Activated naive CD4-positive, alpha-beta T cell treated with anti-CD3 and anti-CD28 coated beads, Interleukin-2, amount 50 U/mL, for 24 hours (primary cell): ENCODE results near the gene TGFBR3.
"Not testable (repeated sequence)": the region's sequence is repeated elsewhere in the genome, so short reads cannot be mapped to it uniquely, and the experiment has no call there.

Experiments
- H3K27ac Mint-ChIP-seq: one replicate; pipeline ENCODE4 v1.8.0; 2021; ENCODE audit warnings: mild to moderate bottlenecking, mixed read lengths
- H3K27me3 Mint-ChIP-seq: one replicate; pipeline ENCODE4 v1.8.0; 2021; ENCODE audit warnings: mixed read lengths
- H3K36me3 Mint-ChIP-seq: one replicate; pipeline ENCODE4 v1.8.0; 2021; ENCODE audit warnings: mixed read lengths
- H3K4me1 Mint-ChIP-seq: one replicate; pipeline ENCODE4 v1.8.0; 2021; ENCODE audit warnings: mixed read lengths
- H3K4me3 Mint-ChIP-seq: one replicate; pipeline ENCODE4 v1.8.0; 2021; ENCODE audit warnings: mild to moderate bottlenecking, mixed read lengths
- H3K9me3 Mint-ChIP-seq: one replicate; pipeline ENCODE4 v1.8.0; 2021; ENCODE audit warnings: mixed read lengths

TGFBR3 gene

DNA sequence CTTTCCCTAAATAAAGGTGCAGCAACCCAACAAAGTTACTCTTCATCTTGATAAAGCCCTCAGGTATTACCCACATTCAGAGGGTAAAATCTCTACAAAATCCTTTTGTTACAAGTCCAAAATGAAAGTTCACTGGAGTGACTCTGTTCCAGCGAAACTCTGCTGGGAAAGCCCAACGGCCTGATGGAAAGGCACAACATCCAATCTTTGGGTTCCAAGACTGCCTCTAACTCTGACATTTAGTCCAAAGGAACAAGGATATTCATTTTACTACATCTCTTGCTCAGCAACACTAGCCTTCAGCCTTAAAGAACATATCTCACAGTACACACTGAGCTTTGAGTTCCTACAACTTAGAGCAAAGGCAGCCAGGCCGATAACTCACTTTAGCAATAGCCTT, 42.1 kb downstream of the TGFBR3 start:
- H3K4me3 Mint-ChIP-seq: no peak overlapping the region
- peaks cover 32% of the 10 kb centered on the region for H3K4me1 Mint-ChIP-seq
- no peaks in the 10 kb centered on the region for H3K27me3 Mint-ChIP-seq
- H3K9me3 Mint-ChIP-seq: no peaks in the 10 kb centered on the region
- peaks cover 7% of the 10 kb centered on the region for H3K36me3 Mint-ChIP-seq
- no peak overlapping the region for H3K27ac Mint-ChIP-seq

DNA sequence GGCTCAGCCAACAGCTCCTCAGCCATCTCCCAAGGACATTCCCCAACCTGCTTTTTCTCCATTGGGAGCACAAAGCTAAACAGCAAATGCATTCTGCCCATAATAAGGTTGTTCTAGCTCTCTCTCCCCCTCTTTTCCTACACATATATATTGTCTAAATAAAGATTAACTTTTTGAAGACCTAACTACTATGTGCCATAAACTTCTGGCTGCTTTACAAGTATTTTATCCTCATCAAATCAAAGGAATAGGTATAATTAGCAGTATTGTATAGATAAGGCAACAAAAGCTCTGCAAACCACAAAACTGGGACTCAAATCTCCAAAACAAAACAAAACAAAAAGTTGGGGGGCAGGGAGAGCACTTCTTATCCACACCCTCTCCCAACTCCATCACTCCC, 43.4 kb downstream of the TGFBR3 start:
- Mint-ChIP-seq H3K36me3 (peaks cover 7% of the 10 kb centered on the region), H3K4me1 (peaks cover 32% of the 10 kb centered on the region), H3K27ac (no peak overlapping the region), H3K27me3 (no peaks in the 10 kb centered on the region), H3K4me3 (no peak overlapping the region), H3K9me3 (no peaks in the 10 kb centered on the region)

DNA sequence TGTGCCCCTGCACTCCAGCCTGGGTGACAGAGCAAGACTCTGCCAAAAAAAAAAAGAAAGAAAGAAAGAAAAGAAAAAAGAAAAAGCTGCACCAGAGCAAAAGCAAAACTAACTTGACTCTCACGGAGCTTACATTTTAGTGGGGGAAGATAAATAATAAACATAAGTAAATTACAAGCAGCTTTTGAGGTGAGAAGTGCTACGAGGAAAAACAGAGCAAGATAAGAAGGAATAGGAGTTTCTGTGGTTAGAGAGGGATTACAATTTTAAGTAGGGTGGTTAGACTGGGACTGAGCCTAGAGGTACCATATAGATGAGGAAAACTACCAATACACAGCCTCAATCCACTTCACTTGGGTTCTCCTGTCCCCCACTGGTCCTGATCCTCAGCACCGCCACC, 43.9 kb downstream of the TGFBR3 start:
- no peak overlapping the region for H3K4me3 Mint-ChIP-seq
- peaks cover 7% of the 10 kb centered on the region for H3K36me3 Mint-ChIP-seq
- no peak overlapping the region for H3K27ac Mint-ChIP-seq
- H3K9me3 Mint-ChIP-seq: no peaks in the 10 kb centered on the region
- H3K4me1 Mint-ChIP-seq: peaks cover 32% of the 10 kb centered on the region
- H3K27me3 Mint-ChIP-seq: no peaks in the 10 kb centered on the region

DNA sequence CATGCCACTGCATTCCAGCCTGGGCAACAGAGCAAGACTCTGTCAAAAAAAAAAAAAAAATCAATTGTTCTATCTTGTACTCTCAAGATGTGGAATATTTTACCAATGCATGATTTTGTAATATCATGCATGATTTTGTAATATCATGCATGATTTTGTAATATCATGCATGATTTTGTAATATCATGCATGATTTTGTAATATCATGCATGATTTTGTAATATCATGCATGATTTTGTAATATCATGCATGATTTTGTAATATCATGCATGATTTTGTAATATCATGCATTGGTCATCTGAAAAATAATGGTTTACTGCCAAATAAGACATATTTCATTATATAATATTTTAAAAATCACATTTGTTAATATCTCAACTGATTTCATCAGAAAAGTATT, 45.7 kb downstream of the TGFBR3 start:
- H3K9me3 Mint-ChIP-seq, H3K4me3 Mint-ChIP-seq, H3K27ac Mint-ChIP-seq, H3K27me3 Mint-ChIP-seq, H3K36me3 Mint-ChIP-seq: not testable (repeated sequence)
- H3K4me1 Mint-ChIP-seq: peaks cover 28% of the 10 kb centered on the region

DNA sequence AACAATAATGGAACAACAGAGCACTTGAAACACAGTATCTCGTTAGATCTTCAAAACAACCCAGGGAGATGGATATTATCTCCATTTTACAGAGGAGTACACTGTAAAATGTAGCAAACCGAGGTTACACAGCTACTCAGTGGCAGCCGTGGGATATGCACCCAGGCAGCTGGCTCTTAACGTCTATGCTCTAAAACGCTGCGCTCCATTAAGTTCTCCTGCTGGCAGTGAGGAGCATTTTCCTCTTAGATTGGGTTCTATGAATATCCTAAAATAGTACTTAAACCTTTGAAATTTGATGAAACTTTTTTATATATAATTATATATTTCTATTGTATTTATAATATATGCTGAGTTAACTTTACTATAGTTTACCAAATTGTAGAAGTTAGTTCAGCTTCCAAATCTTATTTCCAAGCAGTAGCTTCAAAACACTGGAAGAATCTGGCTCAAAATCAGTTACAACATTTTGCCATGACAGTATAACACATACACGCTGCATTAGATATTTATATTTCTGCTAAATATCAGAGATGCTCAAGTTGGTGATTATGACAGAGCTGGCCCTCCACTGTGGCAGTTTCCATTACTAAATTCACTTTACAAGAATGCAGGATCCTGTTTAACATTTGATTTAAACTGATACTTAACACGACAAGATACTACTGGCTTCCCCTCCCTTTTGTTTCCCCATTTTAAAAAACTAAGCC, 49.5 kb downstream of the TGFBR3 start:
- Mint-ChIP-seq H3K27me3 (no peaks in the 10 kb centered on the region), H3K36me3 (peaks cover 1% of the 10 kb centered on the region), H3K4me3 (no peak overlapping the region), H3K9me3 (no peaks in the 10 kb centered on the region), H3K4me1 (peaks cover 11% of the 10 kb centered on the region), H3K27ac (no peak overlapping the region)

DNA sequence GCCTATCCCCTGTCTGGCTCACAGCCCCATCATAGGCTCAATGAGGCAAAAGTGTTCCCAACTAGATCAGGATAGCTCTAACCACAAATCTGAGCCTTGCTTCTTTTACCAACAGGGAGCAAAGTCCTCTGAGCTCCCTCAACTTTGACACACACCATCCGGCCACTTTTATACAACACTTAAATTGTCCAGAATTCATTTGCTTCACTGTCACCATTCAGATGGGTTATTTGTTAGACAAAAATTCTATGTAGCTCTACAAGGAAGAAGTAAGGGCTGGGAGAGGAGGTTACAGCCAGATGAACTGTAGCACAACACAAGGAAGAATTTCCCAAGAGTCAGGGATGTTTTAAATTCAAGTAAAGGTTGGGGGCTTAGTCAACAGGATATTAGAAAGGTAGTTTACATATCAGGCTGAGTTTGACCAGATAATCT, 50.8 kb downstream of the TGFBR3 start:
- Mint-ChIP-seq H3K36me3 (peaks cover 1% of the 10 kb centered on the region), H3K27me3 (no peaks in the 10 kb centered on the region), H3K4me3 (no peak overlapping the region), H3K9me3 (no peaks in the 10 kb centered on the region), H3K4me1 (peaks cover 25% of the 10 kb centered on the region), H3K27ac (no peak overlapping the region)

DNA sequence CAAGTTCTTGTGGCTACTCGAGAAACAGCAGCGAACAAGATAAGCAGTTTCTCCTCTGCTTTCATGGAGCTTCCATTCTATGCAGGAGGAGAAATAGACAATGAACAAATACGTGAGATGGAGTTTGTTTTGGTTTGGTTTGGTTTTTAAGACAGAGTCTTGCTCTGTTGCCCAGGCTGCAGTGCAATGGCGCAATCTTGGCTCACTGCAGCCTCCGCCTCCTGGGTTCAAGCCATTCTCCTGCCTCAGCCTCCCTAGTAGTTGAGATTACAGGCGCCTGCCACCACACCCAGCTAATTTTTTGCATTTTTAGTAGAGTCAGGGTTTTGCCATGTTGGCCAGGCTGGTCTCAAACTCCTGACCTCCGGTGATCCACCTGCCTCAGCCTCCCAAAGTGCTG, 51.4 kb downstream of the TGFBR3 start:
- H3K27me3 Mint-ChIP-seq, H3K36me3 Mint-ChIP-seq, H3K4me3 Mint-ChIP-seq, H3K27ac Mint-ChIP-seq, H3K9me3 Mint-ChIP-seq: not testable (repeated sequence)
- peaks cover 27% of the 10 kb centered on the region for H3K4me1 Mint-ChIP-seq

DNA sequence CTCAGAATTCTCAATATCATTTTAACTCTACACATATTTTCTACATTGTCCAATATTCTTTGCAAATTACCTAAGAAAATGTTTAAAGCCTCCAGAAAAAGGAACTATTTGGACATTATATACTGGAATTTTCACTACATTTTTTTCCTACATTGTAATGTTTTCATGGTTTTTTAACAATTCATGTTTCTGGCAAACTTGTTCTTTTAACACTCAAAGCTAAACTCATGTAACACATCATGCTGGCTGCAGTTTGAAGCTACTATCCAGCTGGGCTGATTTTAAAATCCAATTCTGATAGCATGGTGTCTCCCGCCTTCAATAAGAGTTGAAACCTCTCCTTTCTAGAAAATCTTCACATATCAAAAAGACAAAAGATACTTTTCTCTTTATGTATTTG, 52.0 kb downstream of the TGFBR3 start:
- H3K27ac Mint-ChIP-seq: no peak overlapping the region
- no peaks in the 10 kb centered on the region for H3K36me3 Mint-ChIP-seq
- H3K4me3 Mint-ChIP-seq: no peak overlapping the region
- H3K27me3 Mint-ChIP-seq: no peaks in the 10 kb centered on the region
- H3K4me1 Mint-ChIP-seq: peaks cover 21% of the 10 kb centered on the region
- H3K9me3 Mint-ChIP-seq: no peaks in the 10 kb centered on the region

DNA sequence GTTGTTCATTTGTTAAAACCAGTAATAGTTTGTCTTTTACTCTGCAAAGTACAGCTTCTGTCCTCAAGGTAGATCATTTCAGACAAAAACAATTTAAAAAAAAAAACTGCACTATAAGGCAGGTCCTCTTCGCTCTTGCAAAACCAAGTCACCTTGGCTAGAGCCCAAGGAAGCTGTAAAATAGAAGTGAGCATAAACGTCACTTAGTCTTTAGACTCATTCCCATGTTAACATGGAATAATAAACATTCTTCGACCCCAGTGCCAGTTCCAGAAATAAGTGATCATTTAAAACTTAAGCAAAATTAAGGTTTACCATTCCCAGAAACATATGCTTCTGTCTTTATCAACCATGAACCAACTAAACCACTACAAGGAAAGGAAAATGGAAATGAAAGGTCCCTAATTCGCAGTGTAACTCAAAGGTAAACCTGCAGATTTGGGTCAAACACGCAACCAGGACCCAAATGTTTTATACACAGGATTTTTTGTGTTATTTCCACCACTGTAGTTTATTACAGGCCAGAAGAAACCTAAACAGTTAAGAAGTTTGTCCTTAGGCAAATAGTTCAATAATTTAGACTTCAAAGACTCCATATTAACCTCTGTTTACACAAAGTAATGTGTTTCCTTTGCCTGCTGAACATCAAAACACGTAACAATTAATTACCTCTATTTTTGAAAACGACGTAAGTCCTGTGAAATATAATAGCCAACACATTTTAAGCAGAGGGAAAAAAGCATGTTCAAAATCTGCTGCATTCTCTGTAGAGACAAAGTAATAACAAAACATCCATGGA, 54.6 kb downstream of the TGFBR3 start:
- Mint-ChIP-seq H3K27me3 (no peaks in the 10 kb centered on the region), H3K9me3 (no peaks in the 10 kb centered on the region), H3K4me1 (peaks cover 31% of the 10 kb centered on the region), H3K4me3 (no peak overlapping the region), H3K27ac (no peak overlapping the region), H3K36me3 (no peaks in the 10 kb centered on the region)

DNA sequence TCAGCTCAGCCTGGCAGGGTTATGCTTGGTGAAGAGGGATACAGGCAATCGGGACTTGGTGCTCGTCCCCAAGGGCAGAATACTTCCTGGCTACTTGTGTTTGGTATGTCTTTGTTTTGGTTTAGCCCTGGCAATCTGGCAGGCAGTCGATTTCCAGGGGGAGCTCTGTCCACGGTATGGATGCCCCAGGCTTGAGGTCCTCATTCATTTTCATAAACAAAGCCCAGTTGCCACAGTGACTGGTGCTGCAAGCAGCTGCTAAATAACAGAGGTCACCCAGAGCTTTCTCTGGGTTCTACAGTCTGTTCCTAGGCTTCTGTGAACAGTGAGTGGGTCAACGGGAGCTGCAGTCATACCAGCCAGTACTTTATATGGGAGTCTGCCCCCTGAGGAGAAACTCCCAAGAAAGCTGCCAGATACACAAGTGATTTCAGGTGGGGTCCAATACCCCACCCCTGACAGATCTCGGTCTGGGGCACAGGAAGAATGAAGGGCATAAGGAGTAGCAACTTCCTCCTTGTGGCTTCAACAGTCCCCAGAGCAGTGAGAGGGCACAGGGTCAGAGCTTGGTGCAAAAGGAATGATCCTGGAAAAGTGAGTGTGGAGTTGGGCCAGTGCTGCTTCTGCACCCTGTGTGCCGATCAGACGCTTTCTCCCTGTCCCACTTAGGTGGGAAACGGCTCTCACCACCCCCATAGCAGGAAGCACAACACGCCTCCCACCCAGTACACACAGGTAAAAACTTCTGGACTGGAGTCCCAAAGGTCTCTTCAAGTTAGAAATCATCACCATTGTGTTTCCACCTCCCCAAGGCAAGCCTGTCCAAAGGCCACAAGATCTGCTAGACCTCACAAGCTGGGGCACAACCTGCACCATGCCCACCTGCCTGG, 55.5 kb downstream of the TGFBR3 start:
- Mint-ChIP-seq H3K27me3 (no peaks in the 10 kb centered on the region), H3K4me3 (no peak overlapping the region), H3K36me3 (no peaks in the 10 kb centered on the region), H3K27ac (no peak overlapping the region), H3K9me3 (no peaks in the 10 kb centered on the region), H3K4me1 (peaks cover 31% of the 10 kb centered on the region)

DNA sequence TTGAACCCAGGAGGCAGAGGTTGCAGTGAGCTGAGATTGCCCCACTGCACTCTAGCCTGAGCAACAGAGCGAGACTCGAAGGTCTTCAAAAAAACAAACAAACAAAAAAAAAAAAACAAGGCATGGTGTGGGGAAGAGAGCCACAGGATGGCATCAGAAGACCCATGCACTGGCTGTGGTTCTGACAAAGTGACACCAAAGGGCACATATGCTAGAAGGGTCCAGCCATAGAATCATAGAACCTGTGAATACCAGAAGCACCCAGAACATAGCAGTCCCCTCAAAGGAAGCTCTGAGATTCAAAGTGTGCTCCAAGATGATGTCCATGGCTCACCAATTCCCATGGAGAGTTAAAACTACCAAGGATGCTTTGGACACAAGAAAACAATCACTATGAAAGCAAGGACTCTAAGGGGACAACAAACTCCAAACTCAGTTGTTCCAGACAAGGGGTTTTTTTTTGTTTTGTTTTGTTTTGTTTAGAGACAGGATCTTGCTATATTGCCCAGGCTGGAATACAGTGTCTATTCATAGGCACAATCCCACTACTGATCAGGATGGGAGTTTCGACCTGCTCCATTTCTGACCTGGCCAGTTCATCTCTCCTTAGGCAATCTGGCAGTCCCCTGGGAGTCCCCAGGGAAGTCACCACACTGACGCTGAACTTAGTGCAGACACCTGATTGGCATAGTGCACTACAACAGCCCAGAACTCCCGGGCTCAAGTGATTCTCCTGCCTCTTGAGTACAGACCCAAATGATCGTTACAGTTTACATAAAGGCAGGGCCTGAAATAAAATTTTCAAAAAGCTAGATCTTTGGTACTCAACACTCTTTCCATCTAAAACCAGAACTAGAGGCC, 56.4 kb downstream of the TGFBR3 start:
- Mint-ChIP-seq H3K9me3 (no peaks in the 10 kb centered on the region), H3K36me3 (no peaks in the 10 kb centered on the region), H3K27me3 (no peaks in the 10 kb centered on the region), H3K4me1 (peaks cover 31% of the 10 kb centered on the region), H3K27ac (no peak overlapping the region), H3K4me3 (no peak overlapping the region)

DNA sequence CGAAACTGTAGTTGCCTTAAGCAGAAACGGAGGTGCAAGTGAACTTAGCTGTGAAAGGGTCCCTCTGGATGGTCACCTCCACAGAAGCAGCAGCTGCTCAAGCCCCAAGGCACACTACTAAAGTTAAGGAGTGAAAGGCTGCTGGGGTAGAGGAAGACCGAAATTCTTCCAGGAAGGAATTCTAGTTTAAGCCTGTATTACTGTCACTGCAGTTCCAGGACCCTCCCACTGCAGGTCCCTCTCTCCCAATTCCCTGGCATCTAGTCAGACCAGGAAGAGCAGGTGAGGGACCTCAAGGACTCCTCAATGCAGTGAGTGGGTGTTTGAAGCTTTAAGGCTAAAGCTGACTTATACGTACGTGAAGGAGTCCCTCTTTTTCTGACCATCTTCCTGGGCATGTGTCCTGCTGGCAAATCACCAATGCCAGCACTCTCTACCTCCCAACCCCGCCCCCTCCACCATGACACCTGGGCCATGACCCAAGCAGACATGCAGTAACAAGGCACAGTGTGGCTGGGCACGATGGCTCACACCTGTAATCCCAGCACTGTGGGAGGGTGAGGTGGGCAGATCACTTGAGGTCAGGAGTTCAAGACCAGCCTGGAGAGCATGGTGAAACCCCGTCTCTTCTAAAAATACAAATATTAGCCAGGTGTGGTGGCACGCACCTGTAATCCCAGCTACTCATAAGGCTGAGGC, 57.2 kb downstream of the TGFBR3 start:
- Mint-ChIP-seq H3K36me3 (no peaks in the 10 kb centered on the region), H3K27ac (no peak overlapping the region), H3K9me3 (no peaks in the 10 kb centered on the region), H3K4me3 (no peak overlapping the region), H3K27me3 (no peaks in the 10 kb centered on the region), H3K4me1 (peaks cover 27% of the 10 kb centered on the region)

DNA sequence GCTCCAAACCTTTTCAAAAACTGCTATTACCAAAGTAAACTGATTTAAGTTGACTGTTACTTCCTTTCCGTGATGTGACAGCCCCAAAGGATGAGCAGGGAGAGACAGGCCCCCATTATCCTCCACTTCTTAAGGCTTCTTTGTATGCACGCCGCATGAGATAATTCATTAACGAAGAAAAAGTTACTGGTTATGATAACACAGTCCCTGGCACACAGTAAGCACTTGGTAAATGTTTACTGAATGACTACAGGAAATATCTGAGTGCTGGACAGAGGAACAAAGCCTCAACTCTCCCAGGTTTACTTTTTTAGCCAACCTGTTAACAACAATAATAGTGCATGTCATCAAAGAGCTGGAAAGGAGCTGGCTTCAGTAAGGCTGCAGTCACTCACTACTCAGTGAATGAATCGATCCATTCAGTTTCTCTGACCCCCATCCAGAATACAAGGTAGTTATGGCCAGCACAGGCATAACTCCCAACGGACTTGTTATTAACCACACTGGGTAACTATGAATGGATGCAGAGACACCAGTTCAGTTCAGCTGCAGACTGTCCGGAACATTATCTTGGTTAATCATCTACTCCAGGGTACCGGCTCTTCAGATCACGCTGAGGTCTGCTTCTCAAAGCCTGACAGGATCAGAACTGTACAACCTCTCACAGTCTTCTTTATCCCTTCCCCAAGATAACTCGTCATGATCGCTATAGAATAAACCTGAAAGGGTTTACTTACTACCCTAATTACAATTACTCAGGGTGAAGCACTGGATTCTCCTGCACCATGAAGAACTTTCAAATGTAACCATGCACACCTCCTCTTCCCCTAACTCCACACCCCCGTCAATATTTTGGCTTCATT, 58.3 kb downstream of the TGFBR3 start:
- Mint-ChIP-seq H3K36me3 (peaks cover 2% of the 10 kb centered on the region), H3K27ac (no peak overlapping the region), H3K4me1 (peaks cover 27% of the 10 kb centered on the region), H3K9me3 (no peaks in the 10 kb centered on the region), H3K4me3 (no peak overlapping the region), H3K27me3 (no peaks in the 10 kb centered on the region)

DNA sequence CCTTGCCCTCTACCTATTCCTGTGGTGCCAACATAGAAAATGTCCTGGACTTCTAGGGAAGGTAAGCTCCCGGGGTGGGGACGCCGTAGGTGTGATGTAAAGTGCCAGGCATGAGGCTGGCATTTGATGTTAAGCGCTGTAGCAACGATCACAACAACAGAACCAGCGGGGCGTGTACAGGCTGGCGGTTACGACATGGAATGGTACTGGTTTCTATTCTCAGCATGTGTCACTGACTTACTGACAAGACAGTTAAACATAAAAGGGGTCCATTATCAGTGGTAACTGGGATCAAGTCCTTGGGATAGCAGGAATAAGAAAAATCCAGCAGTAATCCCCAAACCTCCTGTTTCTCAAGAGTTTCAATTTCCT, 58.9 kb downstream of the TGFBR3 start:
- H3K27me3 Mint-ChIP-seq: no peaks in the 10 kb centered on the region
- H3K9me3 Mint-ChIP-seq: no peaks in the 10 kb centered on the region
- peaks cover 31% of the 10 kb centered on the region for H3K4me1 Mint-ChIP-seq
- H3K36me3 Mint-ChIP-seq: peaks cover 2% of the 10 kb centered on the region
- no peak overlapping the region for H3K4me3 Mint-ChIP-seq
- no peak overlapping the region for H3K27ac Mint-ChIP-seq
